ENCODE measurements around the gene PPP2R5C. TPM values are rescaled to one million over a fixed set of nuclear protein-coding genes. Genes with fewer than 3 reads are reported as not detected.

PPP2R5C gene
- total and polyA plus RNA-seq, 2 of the 8 experiments (the other 6 are each of a cell fraction or from before 2014, with no cell fraction given), result 49.6 to 95.9 TPM

- peaks cover 5 to 19% of the 10 kb centered on the region in 2 experiments for H4K20me1 ChIP-seq (replicated peaks in 1 of 2; ENCODE audit: control insufficient read depth in 1 of 2, insufficient read depth in 2 of 2, low read length in 2 of 2)
- peaks cover 0 to 28% of the 10 kb centered on the region in 2 experiments; a peak in 3 of 4 replicates for H3K79me2 ChIP-seq (ENCODE audit: control insufficient read depth in 1 of 2, insufficient read depth in 2 of 2, low read length in 2 of 2)
- H3K79me1 ChIP-seq (ENCODE audit: low read depth, low read length), result peaks cover 13% of the 10 kb centered on the region
- WGBS, 2 experiments (ENCODE audit: extremely low coverage in 1 of 2, insufficient coverage in 1 of 2, insufficient read length in 1 of 2, insufficient replicate concordance in 2 of 2, low coverage in 1 of 2, low lambda C conversion rate in 2 of 2, missing lambda C conversion rate in 1 of 2), result 88% methylated on average over 5 of the region's 5 CpGs; no CpG with 5 or more reads in 1 of the 2 experiments
- H2AK5ac ChIP-seq (ENCODE audit: low read depth, low read length), result no peak overlapping the region
- no peak overlapping the region for H2BK120ac ChIP-seq (replicated peaks; ENCODE audit: low read depth, low read length)
- peaks cover 0 to 6% (median 1%) of the 10 kb centered on the region in 4 experiments; a peak in 3 of 8 replicates for H3K36me3 ChIP-seq (ENCODE audit: control insufficient read depth in 2 of 4, insufficient read depth in 4 of 4, low read length in 3 of 4)
- no peak overlapping the region for H3K18ac ChIP-seq (ENCODE audit: extremely low read depth, low read length)
- no peak overlapping the region for H2BK12ac ChIP-seq (ENCODE audit: low read depth, low read length)
- H3K9me3 ChIP-seq (ENCODE audit: insufficient read depth in 2 of 2, low read depth in 1 of 2, low read length in 1 of 2), result no peaks in the 10 kb centered on the region
- no peak overlapping the region for H3K9ac ChIP-seq (replicated peaks in 1 of 4; ENCODE audit: extremely low read depth in 1 of 4, low read depth in 3 of 4, low read length in 3 of 4)
- no peak overlapping the region for H3K4me2 ChIP-seq (ENCODE audit: insufficient read depth in 1 of 2, low read depth in 2 of 2, low read length in 2 of 2)
- no peak overlapping the region for H2BK20ac ChIP-seq (ENCODE audit: low read length)
- ChIA-PET POLR2A (ENCODE audit: partially characterized antibody) (interaction anchor here (1.6 kb wide), 1 partner anchor 12 kb away, joined by 4 read pairs; no protein-coding TSS in a partner anchor), CTCF (ENCODE audit: partially characterized antibody) (interaction anchor here (0.5 to 2.4 kb wide), 5 partner anchors 45 to 147 kb away, joined by 3 to 15 read pairs (median 3); no protein-coding TSS in a partner anchor)
- DNase-seq (ENCODE audit: low read depth in 1 of 2, low spot score in 2 of 2) (no peak), FAIRE-seq (no peak)
- no peak overlapping the region for H3K4me3 ChIP-seq (ENCODE audit: extremely low read depth in 1 of 4, insufficient read depth in 2 of 4, low read depth in 3 of 4, low read length in 4 of 4)
- H2AFZ ChIP-seq (ENCODE audit: low read length), result no peak overlapping the region
- H3K23me2 ChIP-seq (ENCODE audit: low read depth, low read length), result no peaks in the 10 kb centered on the region
- H3K23ac ChIP-seq (ENCODE audit: insufficient read length), result no peak overlapping the region
- H2BK5ac ChIP-seq (ENCODE audit: low read depth, low read length), result no peak overlapping the region
- H3K4ac ChIP-seq (replicated peaks; ENCODE audit: insufficient read length, low read depth, low read length), result no peak overlapping the region
- no peak overlapping the region for H3K14ac ChIP-seq (ENCODE audit: insufficient read length)
- no peak overlapping the region for H3K56ac ChIP-seq (replicated peaks; ENCODE audit: insufficient read length, low read depth, low read length)
- no peaks in the 10 kb centered on the region for H3K27me3 ChIP-seq (replicated peaks in 1 of 4; ENCODE audit: control insufficient read depth in 3 of 4, extremely low read depth in 1 of 4, insufficient read depth in 3 of 4, low read length in 3 of 4)
- H3K4me1 ChIP-seq (replicated peaks in 1 of 4; ENCODE audit: control insufficient read depth in 3 of 4, insufficient read depth in 4 of 4, low read length in 3 of 4), result no peaks in the 10 kb centered on the region
- no peak overlapping the region for H4K5ac ChIP-seq (ENCODE audit: insufficient read length, low read depth, low read length)
- no peak overlapping the region for H4K8ac ChIP-seq (ENCODE audit: extremely low read depth, insufficient read depth, low read length)
- H2BK15ac ChIP-seq (ENCODE audit: low read length), result no peak overlapping the region
- H4K91ac ChIP-seq (replicated peaks; ENCODE audit: insufficient read length, low read length), result no peak overlapping the region
- H3K27ac ChIP-seq (ENCODE audit: low read depth, low read length), result no peak overlapping the region
- no peak for TF ChIP-seq ZNF274 (IDR thresholded peaks at IDR 0.05; ENCODE audit: borderline replicate concordance, extremely low read depth, low read length)
- TF ChIP-seq PHF8 (conservative IDR thresholded peaks at IDR 0.05; ENCODE audit: low read depth, low read length), result no peak
- TF ChIP-seq SIRT6 (IDR thresholded peaks at IDR 0.05; ENCODE audit: low read length), result no peak
- no peak for TF ChIP-seq RFX5 (IDR thresholded peaks at IDR 0.05; ENCODE audit: borderline replicate concordance, low read depth, low read length)
- TF ChIP-seq RAD21 (IDR thresholded peaks at IDR 0.05 in 1 of 2, conservative IDR thresholded peaks at IDR 0.05 in 1 of 2; ENCODE audit: low read depth in 2 of 2, low read length in 2 of 2), result no peak
- TF ChIP-seq, protein P1, sequence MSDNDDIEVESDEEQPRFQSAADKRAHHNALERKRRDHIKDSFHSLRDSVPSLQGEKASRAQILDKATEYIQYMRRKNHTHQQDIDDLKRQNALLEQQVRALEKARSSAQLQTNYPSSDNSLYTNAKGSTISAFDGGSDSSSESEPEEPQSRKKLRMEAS (IDR thresholded peaks at IDR 0.05), result no peak
- TF ChIP-seq CBX8 (IDR thresholded peaks at IDR 0.05; ENCODE audit: borderline replicate concordance, low read depth, low read length), result no peak
- no peak for TF ChIP-seq BRCA1 (IDR thresholded peaks at IDR 0.05; ENCODE audit: low read depth, low read length)
- TF ChIP-seq TAF7 (optimal IDR thresholded peaks at IDR 0.05; ENCODE audit: borderline replicate concordance, low read depth, low read length), result no peak
- no peak for TF ChIP-seq MAFK (IDR thresholded peaks at IDR 0.05; ENCODE audit: low read depth, low read length)
- TF ChIP-seq NRF1 (IDR thresholded peaks at IDR 0.05; ENCODE audit: low read depth, low read length), result no peak
- no peak for TF ChIP-seq NANOG (IDR thresholded peaks at IDR 0.05; ENCODE audit: insufficient read depth, low read depth, low read length, poor library complexity, severe bottlenecking)
- TF ChIP-seq SP4 (IDR thresholded peaks at IDR 0.05; ENCODE audit: low read length), result no peak
- no peak for TF ChIP-seq TEAD4 (IDR thresholded peaks at IDR 0.05; ENCODE audit: low read depth, low read length)
These were observed 92.9 kb downstream of the PPP2R5C start for GRCh38 chr14:101854366-101854765.
